A673 (cell line): Measurements from ENCODE around the gene SLC25A26. TPM values are rescaled to one million over a fixed set of nuclear protein-coding genes. Genes with fewer than 3 reads are reported as not detected.
A peak's percentile ranks its signal among the peaks of the same experiment; 100 is the strongest.

ENCODE experiments used
- BruUV-seq: library from RNA; stranded (reverse); fragments of 400-500 nt; replicated peaks from 2 replicates; lab custom pipeline; 2021; lab: Mats Ljungman, UMichigan
- CTCF ChIA-PET: fragments of 300-600 bp; sonication (Branson Sonifier 250); formaldehyde crosslinking; loops from one replicate; lab custom pipeline; 2022; ENCODE audit warnings: antibody characterized with exemption; lab: Charles Lee
- POLR2A ChIA-PET: fragments of 300-600 bp; sonication (Branson Sonifier 250); formaldehyde crosslinking; loops from one replicate; lab custom pipeline; 2022; ENCODE audit warnings: antibody characterized with exemption; ENCODE audit not compliant: low non-redundant PET; lab: Charles Lee
- DNase-seq: peaks from one replicate; pipeline ENCODE4 v3.0.0-alpha.2; 2015; ENCODE audit warnings: low spot score
- H3K27ac ChIP-seq: fragments of 200-600 bp; sonication (generic); 2 replicates; pipeline ENCODE4 v1.5.1; 2016; ENCODE audit warnings: mixed run types, low read depth, mild to moderate bottlenecking, mixed read lengths, antibody characterized with exemption, low read length; ENCODE audit not compliant: poor library complexity, severe bottlenecking
- H3K27me3 ChIP-seq: fragments of 200-600 bp; sonication (generic); replicated peaks from 2 replicates; pipeline ENCODE4 v1.6.1; 2017; ENCODE audit warnings: mixed run types, low read depth, mild to moderate bottlenecking, mixed read lengths, antibody characterized with exemption, low read length; ENCODE audit not compliant: insufficient read depth, poor library complexity
- H3K36me3 ChIP-seq: fragments of 200-600 bp; sonication (generic); 2 replicates; pipeline ENCODE4 v1.6.1; 2016; ENCODE audit warnings: mixed run types, mild to moderate bottlenecking, mixed read lengths, antibody characterized with exemption, low read length; ENCODE audit not compliant: insufficient read depth, poor library complexity, severe bottlenecking
- H3K4me1 ChIP-seq: fragments of 200-600 bp; sonication (generic); 2 replicates; pipeline ENCODE4 v1.6.1; 2017; ENCODE audit warnings: mixed run types, mild to moderate bottlenecking, mixed read lengths, antibody characterized with exemption, low read length; ENCODE audit not compliant: insufficient read depth, poor library complexity, severe bottlenecking
- H3K4me3 ChIP-seq: fragments of 200-600 bp; sonication (generic); 2 replicates; pipeline ENCODE4 v1.5.1; 2016; ENCODE audit warnings: low read depth, mixed run types, mild to moderate bottlenecking, mixed read lengths, low read length; ENCODE audit not compliant: poor library complexity, severe bottlenecking
- H3K9me3 ChIP-seq: fragments of 200-600 bp; sonication (generic); 2 replicates; pipeline ENCODE4 v1.6.1; 2016; ENCODE audit warnings: mixed run types, low read depth, mild to moderate bottlenecking, mixed read lengths, antibody characterized with exemption, low read length; ENCODE audit not compliant: poor library complexity, severe bottlenecking
- EZH2 ChIP-seq: fragments of 200-600 bp; sonication (generic); IDR thresholded peaks from 2 replicates; pipeline ENCODE4 v1.6.1; 2017; ENCODE audit warnings: borderline replicate concordance, low read depth, mild to moderate bottlenecking, mixed read lengths, antibody characterized with exemption, low read length; ENCODE audit not compliant: poor library complexity, severe bottlenecking
- intact Hi-C: fragments of 100-400 bp; cut with micrococcal nuclease; formaldehyde crosslinking; loops from one replicate; pipeline ENCODE4 v1.10.0; 2022; ENCODE audit not compliant: unreplicated experiment
- total RNA-seq: library from RNA; stranded (reverse); gene quantifications from 2 replicates; pipeline ENCODE4 v1.2.3, GENCODE V29; 2021
- TF ChIP-seq, protein P1 (sequence below): fragments of 300-800, 200-600 bp; sonication (generic); conservative IDR thresholded peaks from 2 replicates; pipeline ENCODE4 v1.5.1; 2017; ENCODE audit warnings: low read depth, mild to moderate bottlenecking, antibody characterized with exemption, low read length, moderate library complexity, mixed read lengths

The SLC25A26 gene
- total RNA-seq, 1 experiment from 2014 or later, result 8.9 TPM

- POLR2A ChIA-PET, result no interaction called here
Observed at GRCh38 chr3:66377800-66378199, 157.0 kb downstream of the SLC25A26 start.

DNA sequence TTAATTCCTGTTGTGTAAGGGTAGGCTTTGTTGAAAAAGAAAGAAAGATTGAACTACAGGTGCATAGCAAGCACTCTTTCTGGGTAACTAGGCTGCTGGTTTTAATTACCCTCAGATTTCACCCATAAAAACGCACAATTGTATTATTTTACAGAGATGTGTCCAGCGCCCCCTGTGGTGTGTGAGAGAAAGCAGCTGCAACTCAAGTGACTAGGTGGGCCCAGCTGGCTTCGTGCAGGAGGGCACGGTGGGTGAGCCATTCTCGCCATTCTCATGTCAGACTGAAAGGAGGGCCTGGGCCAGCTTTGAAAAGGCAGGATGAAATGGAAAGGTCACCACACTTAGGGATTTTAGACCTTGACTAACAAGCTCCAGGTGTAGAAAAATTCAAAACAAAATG lies 157.5 kb downstream of the SLC25A26 start:
- POLR2A ChIA-PET, result no interaction called here
- no TSS peak for BruUV-seq
- Histone ChIP-seq H3K27ac (no peak overlapping the region), H3K4me1 (no peaks in the 10 kb centered on the region), H3K4me3 (no peak overlapping the region), H3K9me3 (no peaks in the 10 kb centered on the region), H3K36me3 (peaks cover 24% of the 10 kb centered on the region), H3K27me3 (no peaks in the 10 kb centered on the region)
- intact Hi-C loops, result no loop called here
- CTCF ChIA-PET, result interaction anchor here (0.6 kb wide), 1 partner anchor 101 kb away, joined by 3 read pairs; no protein-coding TSS in a partner anchor
- TF ChIP-seq, protein P1, sequence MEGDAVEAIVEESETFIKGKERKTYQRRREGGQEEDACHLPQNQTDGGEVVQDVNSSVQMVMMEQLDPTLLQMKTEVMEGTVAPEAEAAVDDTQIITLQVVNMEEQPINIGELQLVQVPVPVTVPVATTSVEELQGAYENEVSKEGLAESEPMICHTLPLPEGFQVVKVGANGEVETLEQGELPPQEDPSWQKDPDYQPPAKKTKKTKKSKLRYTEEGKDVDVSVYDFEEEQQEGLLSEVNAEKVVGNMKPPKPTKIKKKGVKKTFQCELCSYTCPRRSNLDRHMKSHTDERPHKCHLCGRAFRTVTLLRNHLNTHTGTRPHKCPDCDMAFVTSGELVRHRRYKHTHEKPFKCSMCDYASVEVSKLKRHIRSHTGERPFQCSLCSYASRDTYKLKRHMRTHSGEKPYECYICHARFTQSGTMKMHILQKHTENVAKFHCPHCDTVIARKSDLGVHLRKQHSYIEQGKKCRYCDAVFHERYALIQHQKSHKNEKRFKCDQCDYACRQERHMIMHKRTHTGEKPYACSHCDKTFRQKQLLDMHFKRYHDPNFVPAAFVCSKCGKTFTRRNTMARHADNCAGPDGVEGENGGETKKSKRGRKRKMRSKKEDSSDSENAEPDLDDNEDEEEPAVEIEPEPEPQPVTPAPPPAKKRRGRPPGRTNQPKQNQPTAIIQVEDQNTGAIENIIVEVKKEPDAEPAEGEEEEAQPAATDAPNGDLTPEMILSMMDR, result peak; percentile 59
- no peak for TF ChIP-seq EZH2
- peak; percentile 33 for DNase-seq

More at GRCh38 chr3:66377800-66378199, 157.0 kb downstream of the SLC25A26 start:
- Histone ChIP-seq H3K4me1 (no peaks in the 10 kb centered on the region), H3K9me3 (no peaks in the 10 kb centered on the region), H3K27me3 (no peaks in the 10 kb centered on the region), H3K4me3 (no peak overlapping the region), H3K36me3 (peaks cover 24% of the 10 kb centered on the region), H3K27ac (no peak overlapping the region)
- CTCF ChIA-PET, result interaction anchor here (0.6 kb wide), 2 partner anchors 101 to 426 kb away, joined by 3 read pairs; no protein-coding TSS in a partner anchor
- no TSS peak for BruUV-seq
- no peak for DNase-seq
- intact Hi-C loops, result no loop called here
- no peak for TF ChIP-seq EZH2
- TF ChIP-seq, protein P1, result no peak

DNA sequence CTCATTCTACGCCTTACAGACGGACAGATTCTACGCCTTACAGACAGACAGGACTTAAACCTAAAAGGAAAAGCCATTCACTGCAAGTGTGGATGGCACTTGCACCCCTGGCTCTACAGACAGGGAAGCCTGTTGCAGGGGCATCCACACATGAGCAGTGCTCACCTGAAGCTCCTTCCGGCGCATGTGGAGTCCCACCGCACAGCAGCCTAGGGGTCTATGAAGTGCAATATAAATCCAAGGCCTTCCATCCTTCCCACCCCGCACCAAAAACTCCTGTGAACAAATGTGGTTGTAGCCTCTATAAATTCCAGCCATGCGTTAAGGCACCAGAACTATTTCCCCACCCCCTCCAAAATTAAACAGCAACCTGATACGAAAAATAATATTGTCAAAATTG lies 158.8 kb downstream of the SLC25A26 start:
- TF ChIP-seq, protein P1, result no peak
- TF ChIP-seq EZH2, result no peak
- Histone ChIP-seq H3K36me3 (peaks cover 29% of the 10 kb centered on the region), H3K27ac (no peak overlapping the region), H3K4me1 (no peaks in the 10 kb centered on the region), H3K4me3 (no peak overlapping the region), H3K27me3 (no peaks in the 10 kb centered on the region), H3K9me3 (no peaks in the 10 kb centered on the region)
- ChIA-PET POLR2A (no interaction called here), CTCF (no interaction called here)
- intact Hi-C loops, result no loop called here
- no peak for DNase-seq
- BruUV-seq, result no TSS peak
